ENCODE results near the gene MEI1.
"Not testable (repeated sequence)": the region's sequence is repeated elsewhere in the genome, so short reads cannot be mapped to it uniquely, and the experiment has no call there.

MEI1 gene

GRCh38 chr22:41699264-41700107, at the start of gene MEI1:
MEI1 (plus strand) TSS chr22:41699503; CDS start chr22:41699539, 36 bp downstream.
- peak; percentile 80 to 86 for DNase-seq (ENCODE audit: extremely low read depth in 1 of 2, low read depth in 1 of 2)

- DNase-seq (ENCODE audit: extremely low read depth in 1 of 2, low read depth in 1 of 2), result no peak
These were observed 49.1 kb upstream of the MEI1 start for GRCh38 chr22:41650229-41650628.

GRCh38 chr22:41650821-41651220, 48.5 kb upstream of the MEI1 start:
- no peak for DNase-seq (ENCODE audit: extremely low read depth in 1 of 2, low read depth in 1 of 2)

- no peak for DNase-seq (ENCODE audit: extremely low read depth in 1 of 2, low read depth in 1 of 2)
These were observed 45.0 kb upstream of the MEI1 start for GRCh38 chr22:41654322-41654721.

GRCh38 chr22:41656556-41656955, 42.7 kb upstream of the MEI1 start:
- DNase-seq (ENCODE audit: extremely low read depth in 1 of 2, low read depth in 1 of 2), result no peak

GRCh38 chr22:41657709-41658108, 41.6 kb upstream of the MEI1 start:
- no peak for DNase-seq (ENCODE audit: extremely low read depth in 1 of 2, low read depth in 1 of 2)

- DNase-seq (ENCODE audit: extremely low read depth in 1 of 2, low read depth in 1 of 2), result no peak
These were observed 40.4 kb upstream of the MEI1 start for GRCh38 chr22:41658869-41659268.

GRCh38 chr22:41659941-41660340, 39.4 kb upstream of the MEI1 start:
- DNase-seq (ENCODE audit: extremely low read depth in 1 of 2, low read depth in 1 of 2), result no peak

GRCh38 chr22:41660416-41660815, 38.9 kb upstream of the MEI1 start:
- DNase-seq (ENCODE audit: extremely low read depth in 1 of 2, low read depth in 1 of 2), result no peak

GRCh38 chr22:41661088-41661487, 38.2 kb upstream of the MEI1 start:
- DNase-seq (ENCODE audit: extremely low read depth in 1 of 2, low read depth in 1 of 2), result no peak

GRCh38 chr22:41661713-41662112, 37.6 kb upstream of the MEI1 start:
- no peak for DNase-seq (ENCODE audit: extremely low read depth in 1 of 2, low read depth in 1 of 2)

GRCh38 chr22:41663594-41663993, 35.7 kb upstream of the MEI1 start:
- not testable (repeated sequence) for DNase-seq (ENCODE audit: extremely low read depth in 1 of 2, low read depth in 1 of 2)

- DNase-seq (ENCODE audit: extremely low read depth in 1 of 2, low read depth in 1 of 2), result no peak
These were observed 34.8 kb upstream of the MEI1 start for GRCh38 chr22:41664490-41664889.

- DNase-seq (ENCODE audit: extremely low read depth in 1 of 2, low read depth in 1 of 2), result no peak
These were observed 34.4 kb upstream of the MEI1 start for GRCh38 chr22:41664951-41665350.

- DNase-seq (ENCODE audit: extremely low read depth in 1 of 2, low read depth in 1 of 2), result no peak
These were observed 30.1 kb upstream of the MEI1 start for GRCh38 chr22:41668971-41669911.

GRCh38 chr22:41672096-41672495, 27.2 kb upstream of the MEI1 start:
- not testable (repeated sequence) for DNase-seq (ENCODE audit: extremely low read depth in 1 of 2, low read depth in 1 of 2)

- no peak for DNase-seq (ENCODE audit: extremely low read depth in 1 of 2, low read depth in 1 of 2)
These were observed 26.4 kb upstream of the MEI1 start for GRCh38 chr22:41672780-41673509.

- DNase-seq (ENCODE audit: extremely low read depth in 1 of 2, low read depth in 1 of 2), result no peak
These were observed 24.4 kb upstream of the MEI1 start for GRCh38 chr22:41674846-41675340.

- DNase-seq (ENCODE audit: extremely low read depth in 1 of 2, low read depth in 1 of 2), result no peak
These were observed 23.2 kb upstream of the MEI1 start for GRCh38 chr22:41676134-41676533.

- no peak for DNase-seq (ENCODE audit: extremely low read depth in 1 of 2, low read depth in 1 of 2)
These were observed 17.7 kb upstream of the MEI1 start for GRCh38 chr22:41681616-41682015.
